Measurements from ENCODE around the gene CALML6. TPM values are rescaled to one million over a fixed set of nuclear protein-coding genes. Genes with fewer than 3 reads are reported as not detected.
A peak's percentile ranks its signal among the peaks of the same experiment; 100 is the strongest.

CALML6 gene
- 0.19 and 0.25 TPM in 2 replicates for polyA plus RNA-seq (2013)

- Histone ChIP-seq H3K4me3 (ENCODE audit: low read depth, low read length) (no peak within 1 kb of the TSS), H3K4ac (ENCODE audit: low read depth, low read length) (no peak within 1 kb of the TSS), H4K91ac (ENCODE audit: low read depth, low read length) (no peak within 1 kb of the TSS), H3K18ac (ENCODE audit: low read length) (no peak within 1 kb of the TSS), H3K23ac (ENCODE audit: low read length) (no peak within 1 kb of the TSS), H2AK5ac (ENCODE audit: low read length) (no peak within 1 kb of the TSS), H3K27me3 (ENCODE audit: insufficient read depth, low read length) (no peaks in the 10 kb centered on the region), H2BK12ac (ENCODE audit: low read length) (no peak within 1 kb of the TSS), H2BK5ac (ENCODE audit: low read depth, low read length, poor library complexity) (no peak within 1 kb of the TSS), H3K4me1 (ENCODE audit: control insufficient read depth in 1 of 2, insufficient read depth in 2 of 2, low read length in 2 of 2) (peaks cover 15 to 19% of the 10 kb centered on the region in 2 experiments), H3K14ac (ENCODE audit: low read length) (no peak within 1 kb of the TSS), H3K79me1 (ENCODE audit: low read length) (peaks cover 3% of the 10 kb centered on the region), H4K8ac (ENCODE audit: low read depth, low read length) (no peak within 1 kb of the TSS), H4K12ac (ENCODE audit: low read depth, low read length) (no peak within 1 kb of the TSS), H3K9ac (ENCODE audit: low read length) (no peak within 1 kb of the TSS), H2AFZ (ENCODE audit: insufficient read depth, low read length, poor library complexity) (no peak within 1 kb of the TSS), H3K4me2 (ENCODE audit: low read length) (no peak within 1 kb of the TSS), H3K79me2 (ENCODE audit: control insufficient read depth, insufficient read depth, low read length, poor library complexity) (no peaks in the 10 kb centered on the region), H3K36me3 (ENCODE audit: control insufficient read depth in 1 of 2, insufficient read depth in 2 of 2, low read length in 2 of 2) (no peaks in the 10 kb centered on the region), H3K9me3 (ENCODE audit: insufficient read depth, low read depth, low read length) (peaks cover 7% of the 10 kb centered on the region), H3K27ac (ENCODE audit: low read depth, low read length) (no peak within 1 kb of the TSS), H2BK120ac (ENCODE audit: insufficient read depth, low read length, poor library complexity) (no peak within 1 kb of the TSS)
- WGBS (ENCODE audit: extremely low coverage, insufficient coverage, insufficient read length): no CpG with 5 or more reads among the region's 15 CpGs
- DNase-seq: no peak
These were observed at the start of gene CALML6 for GRCh38 chr1:1914971-1915692. TSS of gene CALML6 (plus strand) at chr1:1915260. CDS start at chr1:1915281, 21 bp downstream.

- H3K9ac ChIP-seq (ENCODE audit: low read length): no peak overlapping the region
- no CpG with 5 or more reads among the region's 3 CpGs for WGBS (ENCODE audit: extremely low coverage, insufficient coverage, insufficient read length)
These were observed 47.9 kb upstream of the CALML6 start for GRCh38 chr1:1867164-1867563.

GRCh38 chr1:1869469-1869868 lies 45.6 kb upstream of the CALML6 start:
- Histone ChIP-seq H2BK5ac (ENCODE audit: low read depth, low read length, poor library complexity) (no peak overlapping the region), H3K9ac (ENCODE audit: low read length) (no peak overlapping the region), H3K14ac (ENCODE audit: low read length) (no peak overlapping the region), H4K8ac (ENCODE audit: low read depth, low read length) (no peak overlapping the region), H3K79me1 (ENCODE audit: low read length) (no peaks in the 10 kb centered on the region), H3K36me3 (ENCODE audit: control insufficient read depth in 1 of 2, insufficient read depth in 2 of 2, low read length in 2 of 2) (peaks cover 15 to 17% of the 10 kb centered on the region in 2 experiments), H3K27ac (ENCODE audit: low read depth, low read length) (no peak overlapping the region), H3K4me3 (ENCODE audit: low read depth, low read length) (no peak overlapping the region), H2AFZ (ENCODE audit: insufficient read depth, low read length, poor library complexity) (no peak overlapping the region), H2BK12ac (ENCODE audit: low read length) (no peak overlapping the region), H3K4me1 (ENCODE audit: control insufficient read depth in 1 of 2, insufficient read depth in 2 of 2, low read length in 2 of 2) (no peaks in the 10 kb centered on the region), H4K12ac (ENCODE audit: low read depth, low read length) (no peak overlapping the region), H2AK5ac (ENCODE audit: low read length) (no peak overlapping the region), H4K91ac (ENCODE audit: low read depth, low read length) (no peak overlapping the region), H3K4me2 (ENCODE audit: low read length) (no peak overlapping the region), H3K27me3 (ENCODE audit: insufficient read depth, low read length) (no peaks in the 10 kb centered on the region), H3K4ac (ENCODE audit: low read depth, low read length) (peak overlapping the region; percentile 68), H3K18ac (ENCODE audit: low read length) (no peak overlapping the region), H3K9me3 (ENCODE audit: insufficient read depth, low read depth, low read length) (no peaks in the 10 kb centered on the region), H3K79me2 (ENCODE audit: control insufficient read depth, insufficient read depth, low read length, poor library complexity) (peaks cover 50% of the 10 kb centered on the region), H3K23ac (ENCODE audit: low read length) (no peak overlapping the region), H2BK120ac (ENCODE audit: insufficient read depth, low read length, poor library complexity) (no peak overlapping the region)
- no peak for DNase-seq
- WGBS (ENCODE audit: extremely low coverage, insufficient coverage, insufficient read length): no CpG with 5 or more reads among the region's 4 CpGs

More at GRCh38 chr1:1867164-1867563, 47.9 kb upstream of the CALML6 start:
- Histone ChIP-seq H2BK120ac (ENCODE audit: insufficient read depth, low read length, poor library complexity) (no peak overlapping the region), H3K79me1 (ENCODE audit: low read length) (no peaks in the 10 kb centered on the region), H2AFZ (ENCODE audit: insufficient read depth, low read length, poor library complexity) (no peak overlapping the region), H3K27ac (ENCODE audit: low read depth, low read length) (no peak overlapping the region), H4K8ac (ENCODE audit: low read depth, low read length) (no peak overlapping the region), H3K4ac (ENCODE audit: low read depth, low read length) (peak overlapping the region; percentile 94), H3K79me2 (ENCODE audit: control insufficient read depth, insufficient read depth, low read length, poor library complexity) (peaks cover 43% of the 10 kb centered on the region), H3K23ac (ENCODE audit: low read length) (no peak overlapping the region), H3K14ac (ENCODE audit: low read length) (no peak overlapping the region), H2BK12ac (ENCODE audit: low read length) (no peak overlapping the region), H3K36me3 (ENCODE audit: control insufficient read depth in 1 of 2, insufficient read depth in 2 of 2, low read length in 2 of 2) (peaks cover 3 to 4% of the 10 kb centered on the region in 2 experiments), H3K4me2 (ENCODE audit: low read length) (no peak overlapping the region), H4K12ac (ENCODE audit: low read depth, low read length) (no peak overlapping the region), H4K91ac (ENCODE audit: low read depth, low read length) (no peak overlapping the region), H2AK5ac (ENCODE audit: low read length) (no peak overlapping the region), H3K4me1 (ENCODE audit: control insufficient read depth in 1 of 2, insufficient read depth in 2 of 2, low read length in 2 of 2) (no peaks in the 10 kb centered on the region), H3K4me3 (ENCODE audit: low read depth, low read length) (no peak overlapping the region), H2BK5ac (ENCODE audit: low read depth, low read length, poor library complexity) (no peak overlapping the region), H3K9me3 (ENCODE audit: insufficient read depth, low read depth, low read length) (peaks cover 2% of the 10 kb centered on the region), H3K27me3 (ENCODE audit: insufficient read depth, low read length) (no peaks in the 10 kb centered on the region), H3K18ac (ENCODE audit: low read length) (no peak overlapping the region)
- no peak for DNase-seq

GRCh38 chr1:1872329-1872994 lies 42.6 kb upstream of the CALML6 start:
- Histone ChIP-seq H3K27ac (ENCODE audit: low read depth, low read length) (no peak overlapping the region), H3K18ac (ENCODE audit: low read length) (no peak overlapping the region), H2BK12ac (ENCODE audit: low read length) (no peak overlapping the region), H3K4me3 (ENCODE audit: low read depth, low read length) (no peak overlapping the region), H3K9ac (ENCODE audit: low read length) (no peak overlapping the region), H3K36me3 (ENCODE audit: control insufficient read depth in 1 of 2, insufficient read depth in 2 of 2, low read length in 2 of 2) (peaks cover 31 to 34% of the 10 kb centered on the region in 2 experiments), H3K9me3 (ENCODE audit: insufficient read depth, low read depth, low read length) (no peaks in the 10 kb centered on the region), H2AK5ac (ENCODE audit: low read length) (no peak overlapping the region), H3K4me2 (ENCODE audit: low read length) (no peak overlapping the region), H4K8ac (ENCODE audit: low read depth, low read length) (no peak overlapping the region), H3K4ac (ENCODE audit: low read depth, low read length) (peak overlapping the region; percentile 84), H4K91ac (ENCODE audit: low read depth, low read length) (no peak overlapping the region), H3K23ac (ENCODE audit: low read length) (no peak overlapping the region), H3K79me2 (ENCODE audit: control insufficient read depth, insufficient read depth, low read length, poor library complexity) (peaks cover 62% of the 10 kb centered on the region), H3K79me1 (ENCODE audit: low read length) (no peaks in the 10 kb centered on the region), H3K14ac (ENCODE audit: low read length) (no peak overlapping the region), H3K4me1 (ENCODE audit: control insufficient read depth in 1 of 2, insufficient read depth in 2 of 2, low read length in 2 of 2) (peaks cover 0 to 2% of the 10 kb centered on the region in 2 experiments), H2BK120ac (ENCODE audit: insufficient read depth, low read length, poor library complexity) (no peak overlapping the region), H3K27me3 (ENCODE audit: insufficient read depth, low read length) (no peaks in the 10 kb centered on the region), H4K12ac (ENCODE audit: low read depth, low read length) (no peak overlapping the region), H2BK5ac (ENCODE audit: low read depth, low read length, poor library complexity) (no peak overlapping the region), H2AFZ (ENCODE audit: insufficient read depth, low read length, poor library complexity) (no peak overlapping the region)
- no peak for DNase-seq
- WGBS (ENCODE audit: extremely low coverage, insufficient coverage, insufficient read length): no CpG with 5 or more reads among the region's 11 CpGs

Data from trophoblast cell (in vitro differentiated cells and primary cell).